Lower lobe of right lung (tissue), 2 donors: ENCODE data around the gene PEX14. TPM values are rescaled to one million over a fixed set of nuclear protein-coding genes. Genes with fewer than 3 reads are reported as not detected.
A peak's percentile ranks its signal among the peaks of the same experiment; 100 is the strongest.

Experiments
- ATAC-seq, 2 donors: fragments of 200-7000 bp; cut with Tn5 transposase; one replicate each; pipeline ENCODE4 v1.9.1; 2020 to 2022; ENCODE audit warnings: mild to moderate bottlenecking in 2 of 2, moderate library complexity in 2 of 2
- DNase-seq: peaks from one replicate; pipeline ENCODE4 v3.0.0-alpha.2; 2020
- H3K27ac ChIP-seq: fragments of 200-600 bp; one replicate; pipeline ENCODE4 v1.8.0; 2022
- H3K27me3 ChIP-seq: fragments of 200-600 bp; one replicate; pipeline ENCODE4 v1.8.0; 2022; ENCODE audit warnings: low read depth
- H3K36me3 ChIP-seq: fragments of 200-600 bp; one replicate; pipeline ENCODE4 v1.8.0; 2022; ENCODE audit warnings: mild to moderate bottlenecking
- H3K4me1 ChIP-seq: fragments of 200-600 bp; one replicate; pipeline ENCODE4 v1.8.0; 2022
- H3K4me3 ChIP-seq: fragments of 200-600 bp; one replicate; pipeline ENCODE4 v1.8.0; 2022; ENCODE audit warnings: mild to moderate bottlenecking
- H3K9me3 ChIP-seq: fragments of 200-600 bp; one replicate; pipeline ENCODE4 v1.8.0; 2022
- CTCF ChIP-seq: fragments of 200-600 bp; IDR thresholded peaks from one replicate; pipeline ENCODE4 v1.8.0; 2022; ENCODE audit warnings: antibody characterized with exemption, mild to moderate bottlenecking
- intact Hi-C: fragments of 100-400 bp; cut with DNase I; formaldehyde crosslinking; loops from one replicate; pipeline ENCODE4 v1.11.0; 2022
- total RNA-seq: library from RNA; stranded (reverse); fragmentation: NEBNext Ultra II Directional; extraction: Animal tissue kit (Norgen Biotek cat#: 25700); gene quantifications from one replicate; pipeline ENCODE4 v1.2.1, GENCODE V29; 2021
- donor health status: DM: no; HTN: yes; CAD: no; lungs with severe emphysema.

PEX14 gene
- total RNA-seq, 1 donor from 2014 or later, result 27.9 TPM

GRCh38 chr1:10444795-10445397, 29.9 kb upstream of the PEX14 start:
- H3K27me3 ChIP-seq, result no peaks in the 10 kb centered on the region
- no peak for TF ChIP-seq CTCF
- intact Hi-C loops, result no loop called here
- no peak for DNase-seq
- ATAC-seq, result no peak
- peaks cover 19% of the 10 kb centered on the region for H3K36me3 ChIP-seq
- H3K27ac ChIP-seq, result no peak overlapping the region
- no peaks in the 10 kb centered on the region for H3K9me3 ChIP-seq
- H3K4me1 ChIP-seq, result no peaks in the 10 kb centered on the region
- H3K4me3 ChIP-seq, result no peak overlapping the region

GRCh38 chr1:10446790-10447422, 27.8 kb upstream of the PEX14 start:
- Histone ChIP-seq H3K4me3 (no peak overlapping the region), H3K36me3 (peaks cover 13% of the 10 kb centered on the region), H3K27ac (no peak overlapping the region), H3K9me3 (no peaks in the 10 kb centered on the region), H3K27me3 (no peaks in the 10 kb centered on the region), H3K4me1 (peaks cover 12% of the 10 kb centered on the region)
- intact Hi-C loops, result no loop called here
- TF ChIP-seq CTCF, result no peak
- ATAC-seq (no peak), DNase-seq (no peak)

- ATAC-seq (no peak), DNase-seq (no peak)
- H3K4me3 ChIP-seq, result no peak within 1 kb of the TSS
- no peak within 1 kb of the TSS for H3K27ac ChIP-seq
- H3K9me3 ChIP-seq, result no peaks in the 10 kb centered on the region
- no peaks in the 10 kb centered on the region for H3K27me3 ChIP-seq
- intact Hi-C loops, result no loop called here
- peaks cover 3% of the 10 kb centered on the region for H3K36me3 ChIP-seq
- peaks cover 12% of the 10 kb centered on the region for H3K4me1 ChIP-seq
- TF ChIP-seq CTCF, result no peak
These were observed 25.0 kb upstream of the PEX14 start, which contains the start of gene CORT for GRCh38 chr1:10449751-10450150. Gene CORT, plus strand, starts transcription at chr1:10450031. Its CDS starts 193 bp downstream, at chr1:10450224.

GRCh38 chr1:10450156-10450814, 24.5 kb upstream of the PEX14 start:
- ATAC-seq (peak in 1 of 2 donors; percentile 49), DNase-seq (no peak)
- no peak overlapping the region for H3K4me3 ChIP-seq

GRCh38 chr1:10450836-10451235, 23.9 kb upstream of the PEX14 start:
- intact Hi-C loops, result no loop called here
- H3K27ac ChIP-seq, result no peak overlapping the region
- no peaks in the 10 kb centered on the region for H3K9me3 ChIP-seq
- ATAC-seq (no peak), DNase-seq (no peak)
- H3K4me3 ChIP-seq, result no peak overlapping the region
- TF ChIP-seq CTCF, result no peak
- H3K4me1 ChIP-seq, result peaks cover 12% of the 10 kb centered on the region
- no peaks in the 10 kb centered on the region for H3K36me3 ChIP-seq
- no peaks in the 10 kb centered on the region for H3K27me3 ChIP-seq

More at GRCh38 chr1:10450156-10450814, 24.5 kb upstream of the PEX14 start:
- Histone ChIP-seq H3K9me3 (no peaks in the 10 kb centered on the region), H3K27ac (no peak overlapping the region), H3K36me3 (no peaks in the 10 kb centered on the region), H3K4me1 (peaks cover 12% of the 10 kb centered on the region), H3K27me3 (no peaks in the 10 kb centered on the region)
- intact Hi-C loops, result no loop called here
- TF ChIP-seq CTCF, result no peak
